HCT116 (cell line): ENCODE measurements around the gene TMEM63B.

Experiments
- CTCF ChIP-seq, 3 experiments: fragments of 200-600 bp in 1 of 3; sonication (generic) in 1 of 3; IDR thresholded peaks in 2 of 3; conservative IDR thresholded peaks in 1 of 3; 2 replicates each; pipeline ENCODE4 v1.5.1; 2012 to 2017; ENCODE audit warnings: low read depth in 2 of 3, low read length in 2 of 3, antibody characterized with exemption in 1 of 3, borderline replicate concordance in 1 of 3, control low read depth in 1 of 3, mild to moderate bottlenecking in 1 of 3, mixed read lengths in 1 of 3, mixed run types in 1 of 3, moderate library complexity in 1 of 3; ENCODE audit not compliant: insufficient read depth in 1 of 3
- EZH2 ChIP-seq: fragments of 200-600 bp; sonication (generic); IDR thresholded peaks from 2 replicates; pipeline ENCODE4 v1.6.1; 2017; ENCODE audit warnings: antibody characterized with exemption, mixed run types
- EZH2phosphoT487 ChIP-seq: fragments of 200-600 bp; IDR thresholded peaks from 2 replicates; pipeline ENCODE4 v1.6.1; 2018; ENCODE audit warnings: antibody characterized with exemption, borderline replicate concordance
- JUND ChIP-seq: IDR thresholded peaks from 2 replicates; pipeline ENCODE4 v1.6.1; 2012
- POLR2A ChIP-seq: IDR thresholded peaks from 2 replicates; pipeline ENCODE4 v1.7.0; 2011; ENCODE audit warnings: borderline replicate concordance; ENCODE audit not compliant: insufficient read depth, insufficient read length; ENCODE audit errors: extremely low read depth
- POLR2AphosphoS5 ChIP-seq: IDR thresholded peaks from 2 replicates; pipeline ENCODE4 v1.6.1; 2011; ENCODE audit warnings: mild to moderate bottlenecking, low read depth, low read length, moderate library complexity
- RAD21 ChIP-seq: IDR thresholded peaks from 2 replicates; pipeline ENCODE4 v1.6.1; 2012; ENCODE audit warnings: low read depth, mild to moderate bottlenecking
- SP1 ChIP-seq: IDR thresholded peaks from 2 replicates; pipeline ENCODE4 v1.6.1; 2012; ENCODE audit warnings: low read depth
- SRF ChIP-seq: IDR thresholded peaks from 2 replicates; pipeline ENCODE4 v1.6.1; 2012; ENCODE audit warnings: low read depth
- TF ChIP-seq, protein P1 (sequence below): IDR thresholded peaks from 2 replicates; pipeline ENCODE4 v1.6.1; 2012; ENCODE audit warnings: low read depth
- TF ChIP-seq, protein P2 (sequence below): IDR thresholded peaks from 2 replicates; pipeline ENCODE4 v1.6.1; 2011; ENCODE audit warnings: mild to moderate bottlenecking, low read length, moderate library complexity; ENCODE audit not compliant: insufficient replicate concordance; ENCODE audit errors: extremely low read depth
- TF ChIP-seq, protein P3 (sequence below): IDR thresholded peaks from 2 replicates; pipeline ENCODE4 v1.6.1; 2012

DNA sequence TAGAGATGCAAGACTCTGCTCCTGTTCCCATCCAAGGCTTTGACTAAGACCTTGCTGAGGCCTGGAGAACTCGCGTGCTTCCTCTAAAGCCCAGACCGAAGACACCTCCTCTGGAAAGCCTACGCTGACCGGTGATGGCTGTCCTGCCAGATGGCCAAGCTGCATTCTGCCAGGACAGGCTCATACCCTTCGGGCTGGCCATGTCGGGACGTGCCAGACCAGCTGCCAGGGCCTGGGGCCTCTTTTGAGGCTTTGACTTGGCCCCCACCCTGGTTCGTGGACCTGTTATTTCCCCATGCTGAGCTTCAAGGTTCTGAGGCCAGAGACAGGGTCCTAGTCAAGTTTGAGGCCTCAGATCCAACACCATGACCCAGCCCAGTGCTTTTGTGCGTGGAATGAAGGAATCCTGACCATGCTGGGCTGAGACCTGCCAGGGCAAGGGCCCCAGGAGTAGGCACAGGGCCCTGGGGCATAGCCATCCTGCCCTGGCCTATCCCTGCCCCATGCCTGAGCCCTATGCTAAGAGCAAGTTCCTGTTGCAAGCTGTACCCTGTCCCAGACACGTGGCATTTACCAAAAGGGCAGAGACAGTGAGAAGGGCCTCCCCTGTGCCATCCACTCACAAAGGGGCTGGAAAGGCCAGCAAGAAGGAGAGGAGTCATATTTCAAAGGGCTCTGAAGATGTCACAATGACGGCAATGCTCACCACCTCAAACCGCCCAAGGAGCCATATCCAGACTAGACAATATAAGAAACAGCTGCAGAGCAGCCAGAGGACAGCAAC, 42.9 kb upstream of the TMEM63B start:
- no peak for TF ChIP-seq CTCF (IDR thresholded peaks at IDR 0.05 in 2 of 3, conservative IDR thresholded peaks at IDR 0.05 in 1 of 3; ENCODE audit: borderline replicate concordance in 1 of 3, insufficient read depth in 1 of 3, low read depth in 2 of 3, low read length in 2 of 3)
- TF ChIP-seq SP1: no peak
- no peak for TF ChIP-seq SRF
- no peak for TF ChIP-seq JUND
- no peak for TF ChIP-seq POLR2AphosphoS5
- TF ChIP-seq EZH2phosphoT487: no peak
- TF ChIP-seq RAD21: no peak
- no peak for TF ChIP-seq POLR2A
- TF ChIP-seq, protein P1, sequence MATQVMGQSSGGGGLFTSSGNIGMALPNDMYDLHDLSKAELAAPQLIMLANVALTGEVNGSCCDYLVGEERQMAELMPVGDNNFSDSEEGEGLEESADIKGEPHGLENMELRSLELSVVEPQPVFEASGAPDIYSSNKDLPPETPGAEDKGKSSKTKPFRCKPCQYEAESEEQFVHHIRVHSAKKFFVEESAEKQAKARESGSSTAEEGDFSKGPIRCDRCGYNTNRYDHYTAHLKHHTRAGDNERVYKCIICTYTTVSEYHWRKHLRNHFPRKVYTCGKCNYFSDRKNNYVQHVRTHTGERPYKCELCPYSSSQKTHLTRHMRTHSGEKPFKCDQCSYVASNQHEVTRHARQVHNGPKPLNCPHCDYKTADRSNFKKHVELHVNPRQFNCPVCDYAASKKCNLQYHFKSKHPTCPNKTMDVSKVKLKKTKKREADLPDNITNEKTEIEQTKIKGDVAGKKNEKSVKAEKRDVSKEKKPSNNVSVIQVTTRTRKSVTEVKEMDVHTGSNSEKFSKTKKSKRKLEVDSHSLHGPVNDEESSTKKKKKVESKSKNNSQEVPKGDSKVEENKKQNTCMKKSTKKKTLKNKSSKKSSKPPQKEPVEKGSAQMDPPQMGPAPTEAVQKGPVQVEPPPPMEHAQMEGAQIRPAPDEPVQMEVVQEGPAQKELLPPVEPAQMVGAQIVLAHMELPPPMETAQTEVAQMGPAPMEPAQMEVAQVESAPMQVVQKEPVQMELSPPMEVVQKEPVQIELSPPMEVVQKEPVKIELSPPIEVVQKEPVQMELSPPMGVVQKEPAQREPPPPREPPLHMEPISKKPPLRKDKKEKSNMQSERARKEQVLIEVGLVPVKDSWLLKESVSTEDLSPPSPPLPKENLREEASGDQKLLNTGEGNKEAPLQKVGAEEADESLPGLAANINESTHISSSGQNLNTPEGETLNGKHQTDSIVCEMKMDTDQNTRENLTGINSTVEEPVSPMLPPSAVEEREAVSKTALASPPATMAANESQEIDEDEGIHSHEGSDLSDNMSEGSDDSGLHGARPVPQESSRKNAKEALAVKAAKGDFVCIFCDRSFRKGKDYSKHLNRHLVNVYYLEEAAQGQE: no peak
- no peak for TF ChIP-seq EZH2
- TF ChIP-seq, protein P2, sequence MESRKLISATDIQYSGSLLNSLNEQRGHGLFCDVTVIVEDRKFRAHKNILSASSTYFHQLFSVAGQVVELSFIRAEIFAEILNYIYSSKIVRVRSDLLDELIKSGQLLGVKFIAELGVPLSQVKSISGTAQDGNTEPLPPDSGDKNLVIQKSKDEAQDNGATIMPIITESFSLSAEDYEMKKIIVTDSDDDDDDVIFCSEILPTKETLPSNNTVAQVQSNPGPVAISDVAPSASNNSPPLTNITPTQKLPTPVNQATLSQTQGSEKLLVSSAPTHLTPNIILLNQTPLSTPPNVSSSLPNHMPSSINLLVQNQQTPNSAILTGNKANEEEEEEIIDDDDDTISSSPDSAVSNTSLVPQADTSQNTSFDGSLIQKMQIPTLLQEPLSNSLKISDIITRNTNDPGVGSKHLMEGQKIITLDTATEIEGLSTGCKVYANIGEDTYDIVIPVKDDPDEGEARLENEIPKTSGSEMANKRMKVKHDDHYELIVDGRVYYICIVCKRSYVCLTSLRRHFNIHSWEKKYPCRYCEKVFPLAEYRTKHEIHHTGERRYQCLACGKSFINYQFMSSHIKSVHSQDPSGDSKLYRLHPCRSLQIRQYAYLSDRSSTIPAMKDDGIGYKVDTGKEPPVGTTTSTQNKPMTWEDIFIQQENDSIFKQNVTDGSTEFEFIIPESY: no peak
- TF ChIP-seq, protein P3, sequence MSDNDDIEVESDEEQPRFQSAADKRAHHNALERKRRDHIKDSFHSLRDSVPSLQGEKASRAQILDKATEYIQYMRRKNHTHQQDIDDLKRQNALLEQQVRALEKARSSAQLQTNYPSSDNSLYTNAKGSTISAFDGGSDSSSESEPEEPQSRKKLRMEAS: peak; percentile 85
